Measurements from ENCODE around the gene MEF2D.

- TF ChIP-seq CTCF (IDR thresholded peaks at IDR 0.05) (no peak), POLR2A (IDR thresholded peaks at IDR 0.05) (no peak)
Observed at GRCh38 chr1:156492591-156493080, 7.9 kb downstream of the MEF2D start.

Data from right lobe of liver (tissue), 4 donors.